ENCODE data around the gene ACSL6. TPM values are rescaled to one million over a fixed set of nuclear protein-coding genes. Genes with fewer than 3 reads are reported as not detected.

The ACSL6 gene
- total RNA-seq, 1 experiment from 2014 or later: 0.28 TPM

GRCh38 chr5:132013711-132014110 is 2.3 kb upstream of the ACSL6 start:
- DNase-seq: no peak
- Histone ChIP-seq H3K4me3 (ENCODE audit: insufficient read depth, low read depth, low read length) (no peak overlapping the region), H3K36me3 (replicated peaks; ENCODE audit: control insufficient read depth, insufficient read depth, low read length) (no peaks in the 10 kb centered on the region), H3K27me3 (ENCODE audit: control insufficient read depth, insufficient read depth, low read length) (peaks cover 30% of the 10 kb centered on the region)

GRCh38 chr5:132013006-132013689 is 1.7 kb upstream of the ACSL6 start:
- Histone ChIP-seq H3K4me3 (ENCODE audit: insufficient read depth, low read depth, low read length) (no peak overlapping the region), H3K27me3 (ENCODE audit: control insufficient read depth, insufficient read depth, low read length) (peaks cover 30% of the 10 kb centered on the region), H3K36me3 (replicated peaks; ENCODE audit: control insufficient read depth, insufficient read depth, low read length) (no peaks in the 10 kb centered on the region)
- DNase-seq: no peak

GRCh38 chr5:132012371-132013005 is 1.0 kb upstream of the ACSL6 start:
- peaks cover 30% of the 10 kb centered on the region for H3K27me3 ChIP-seq (ENCODE audit: control insufficient read depth, insufficient read depth, low read length)
- DNase-seq: peak; percentile 89
- no peak overlapping the region for H3K4me3 ChIP-seq (ENCODE audit: insufficient read depth, low read depth, low read length)
- H3K36me3 ChIP-seq (replicated peaks; ENCODE audit: control insufficient read depth, insufficient read depth, low read length): no peaks in the 10 kb centered on the region

GRCh38 chr5:132010989-132011621 is 353 bp downstream of the ACSL6 start:
- Histone ChIP-seq H3K36me3 (replicated peaks; ENCODE audit: control insufficient read depth, insufficient read depth, low read length) (no peaks in the 10 kb centered on the region), H3K27me3 (ENCODE audit: control insufficient read depth, insufficient read depth, low read length) (peaks cover 30% of the 10 kb centered on the region), H3K4me3 (ENCODE audit: insufficient read depth, low read depth, low read length) (peak overlapping the region; percentile 55)
- peak; percentile 74 for DNase-seq

GRCh38 chr5:132010645-132010988 is 841 bp downstream of the ACSL6 start:
- DNase-seq: peak; percentile 68
- Histone ChIP-seq H3K4me3 (ENCODE audit: insufficient read depth, low read depth, low read length) (peak overlapping the region; percentile 55; the same call in 1 of the 2 replicates), H3K27me3 (ENCODE audit: control insufficient read depth, insufficient read depth, low read length) (peaks cover 30% of the 10 kb centered on the region), H3K36me3 (replicated peaks; ENCODE audit: control insufficient read depth, insufficient read depth, low read length) (no peaks in the 10 kb centered on the region)

- H3K36me3 ChIP-seq (replicated peaks; ENCODE audit: control insufficient read depth, insufficient read depth, low read length): no peaks in the 10 kb centered on the region
- no peak for DNase-seq
- peaks cover 30% of the 10 kb centered on the region for H3K27me3 ChIP-seq (ENCODE audit: control insufficient read depth, insufficient read depth, low read length)
- H3K4me3 ChIP-seq (ENCODE audit: insufficient read depth, low read depth, low read length): no peak overlapping the region
Observed at GRCh38 chr5:132009706-132010405, 1.6 kb downstream of the ACSL6 start.

GRCh38 chr5:132008961-132009680 is 2.3 kb downstream of the ACSL6 start:
- no peaks in the 10 kb centered on the region for H3K36me3 ChIP-seq (replicated peaks; ENCODE audit: control insufficient read depth, insufficient read depth, low read length)
- H3K27me3 ChIP-seq (ENCODE audit: control insufficient read depth, insufficient read depth, low read length): peaks cover 30% of the 10 kb centered on the region
- DNase-seq: no peak
- no peak overlapping the region for H3K4me3 ChIP-seq (ENCODE audit: insufficient read depth, low read depth, low read length)

- H3K36me3 ChIP-seq (replicated peaks; ENCODE audit: control insufficient read depth, insufficient read depth, low read length): no peaks in the 10 kb centered on the region
- peaks cover 30% of the 10 kb centered on the region for H3K27me3 ChIP-seq (ENCODE audit: control insufficient read depth, insufficient read depth, low read length)
- DNase-seq: no peak
- H3K4me3 ChIP-seq (ENCODE audit: insufficient read depth, low read depth, low read length): no peak overlapping the region
Observed at GRCh38 chr5:132008163-132008473, 3.3 kb downstream of the ACSL6 start.

- Histone ChIP-seq H3K27me3 (ENCODE audit: control insufficient read depth, insufficient read depth, low read length) (peaks cover 30% of the 10 kb centered on the region), H3K36me3 (replicated peaks; ENCODE audit: control insufficient read depth, insufficient read depth, low read length) (no peaks in the 10 kb centered on the region), H3K4me3 (ENCODE audit: insufficient read depth, low read depth, low read length) (no peak overlapping the region)
- peak; percentile 77 for DNase-seq
Observed at GRCh38 chr5:132007399-132008162, 3.9 kb downstream of the ACSL6 start.

- no peaks in the 10 kb centered on the region for H3K36me3 ChIP-seq (replicated peaks; ENCODE audit: control insufficient read depth, insufficient read depth, low read length)
- H3K27me3 ChIP-seq (ENCODE audit: control insufficient read depth, insufficient read depth, low read length): peaks cover 21% of the 10 kb centered on the region
- no peak overlapping the region for H3K4me3 ChIP-seq (ENCODE audit: insufficient read depth, low read depth, low read length)
- DNase-seq: no peak
Observed at GRCh38 chr5:132006331-132007120, 4.9 kb downstream of the ACSL6 start.

GRCh38 chr5:132005591-132005990 is 5.9 kb downstream of the ACSL6 start:
- no peaks in the 10 kb centered on the region for H3K36me3 ChIP-seq (replicated peaks; ENCODE audit: control insufficient read depth, insufficient read depth, low read length)
- peaks cover 13% of the 10 kb centered on the region for H3K27me3 ChIP-seq (ENCODE audit: control insufficient read depth, insufficient read depth, low read length)
- no peak overlapping the region for H3K4me3 ChIP-seq (ENCODE audit: insufficient read depth, low read depth, low read length)
- no peak for DNase-seq

GRCh38 chr5:132003982-132004381 is 7.5 kb downstream of the ACSL6 start:
- no peaks in the 10 kb centered on the region for H3K27me3 ChIP-seq (ENCODE audit: control insufficient read depth, insufficient read depth, low read length)
- DNase-seq: no peak

GRCh38 chr5:132003170-132003744 is 8.2 kb downstream of the ACSL6 start:
- peak; percentile 84 for DNase-seq
- Histone ChIP-seq H3K27me3 (ENCODE audit: control insufficient read depth, insufficient read depth, low read length) (no peaks in the 10 kb centered on the region), H3K4me3 (ENCODE audit: insufficient read depth, low read depth, low read length) (no peak overlapping the region), H3K36me3 (replicated peaks; ENCODE audit: control insufficient read depth, insufficient read depth, low read length) (no peaks in the 10 kb centered on the region)

More at GRCh38 chr5:132003982-132004381, 7.5 kb downstream of the ACSL6 start:
- H3K4me3 ChIP-seq (ENCODE audit: insufficient read depth, low read depth, low read length): no peak overlapping the region
- no peaks in the 10 kb centered on the region for H3K36me3 ChIP-seq (replicated peaks; ENCODE audit: control insufficient read depth, insufficient read depth, low read length)
